ENCODE results near the gene SLC16A5. TPM values are rescaled to one million over a fixed set of nuclear protein-coding genes. Genes with fewer than 3 reads are reported as not detected.
A peak's percentile ranks its signal among the peaks of the same experiment; 100 is the strongest.
"Not testable (repeated sequence)": the region's sequence is repeated elsewhere in the genome, so short reads cannot be mapped to it uniquely, and the experiment has no call there.

Gene SLC16A5
- total RNA-seq, 1 experiment from 2014 or later: 70.2 TPM

DNA sequence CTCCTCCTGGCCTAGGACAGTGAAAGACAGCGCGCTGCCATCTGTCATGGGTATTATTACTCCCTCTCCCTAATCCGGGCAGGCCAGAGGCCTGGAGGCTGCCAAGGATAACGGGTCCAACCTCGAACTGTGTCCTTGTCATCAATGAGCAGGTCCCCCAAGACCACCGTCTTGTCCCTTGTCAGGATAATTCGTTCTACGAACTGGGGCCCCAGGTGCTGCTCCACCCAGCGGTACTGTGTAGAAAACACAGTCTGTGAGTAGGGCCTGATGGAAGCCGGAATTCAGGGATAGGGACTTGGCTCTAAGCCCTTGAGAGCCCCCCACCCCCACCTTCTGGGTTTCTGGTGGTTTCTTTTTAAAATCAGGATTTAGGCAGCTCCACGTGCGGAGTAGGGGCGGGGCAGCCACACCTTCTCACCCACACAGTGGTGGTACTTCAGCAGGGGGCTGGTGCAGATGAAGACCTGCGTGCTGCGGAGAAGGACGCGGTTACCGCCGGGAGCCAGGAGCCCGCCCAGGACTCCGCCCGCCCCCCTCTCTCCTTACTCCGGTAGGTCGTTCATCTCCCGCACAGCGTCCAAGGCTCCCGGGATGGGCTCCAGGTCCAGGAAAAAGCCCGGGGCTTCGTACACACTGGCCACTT, 43.0 kb downstream of the SLC16A5 start:
- Histone ChIP-seq H4K20me1 (ENCODE audit: insufficient read depth) (no peaks in the 10 kb centered on the region; the same call in 1 of the 2 replicates), H3K9me3 (ENCODE audit: insufficient read depth, low read depth) (no peaks in the 10 kb centered on the region), H3F3A (ENCODE audit: insufficient read depth, low read depth) (peaks cover 72% of the 10 kb centered on the region), H3K9me2 (ENCODE audit: insufficient read depth) (no peaks in the 10 kb centered on the region), H3K4me2 (peak overlapping the region; percentile 74), H3K79me2 (ENCODE audit: low read depth) (peaks cover 33% of the 10 kb centered on the region), H2AFZ (peak overlapping the region; percentile 83), H3K27me3 (ENCODE audit: insufficient read depth, low read depth) (no peaks in the 10 kb centered on the region), H3K4me3 (peak overlapping the region; percentile 95), H3K36me3 (ENCODE audit: low read depth) (no peaks in the 10 kb centered on the region), H3K27ac (peak overlapping the region; percentile 72), H3K4me1 (replicated peaks; ENCODE audit: insufficient read depth) (peaks cover 27% of the 10 kb centered on the region)
- intact Hi-C loops (cut with micrococcal nuclease; ENCODE audit: unreplicated experiment): no loop called here
- DNase-seq: peak; percentile 38 to 52
- BruUV-seq (replicated peaks): TSS peak; percentile 29
- TF ChIP-seq CTCF (conservative IDR thresholded peaks at IDR 0.05) (peak; percentile 60; the same call in 1 of the 2 replicates), EZH2 (IDR thresholded peaks at IDR 0.05; ENCODE audit: low read depth) (no peak)
- ChIA-PET CTCF (interaction anchor here (0.5 to 1.5 kb wide), 3 partner anchors 17 to 121 kb away, joined by 7 to 18 read pairs (median 8); no protein-coding TSS in a partner anchor), POLR2A (ENCODE audit: unreplicated experiment) (interaction anchor here (0.5 to 0.7 kb wide), 2 partner anchors 24 to 58 kb away, joined by 3 read pairs; no protein-coding TSS in a partner anchor)

DNA sequence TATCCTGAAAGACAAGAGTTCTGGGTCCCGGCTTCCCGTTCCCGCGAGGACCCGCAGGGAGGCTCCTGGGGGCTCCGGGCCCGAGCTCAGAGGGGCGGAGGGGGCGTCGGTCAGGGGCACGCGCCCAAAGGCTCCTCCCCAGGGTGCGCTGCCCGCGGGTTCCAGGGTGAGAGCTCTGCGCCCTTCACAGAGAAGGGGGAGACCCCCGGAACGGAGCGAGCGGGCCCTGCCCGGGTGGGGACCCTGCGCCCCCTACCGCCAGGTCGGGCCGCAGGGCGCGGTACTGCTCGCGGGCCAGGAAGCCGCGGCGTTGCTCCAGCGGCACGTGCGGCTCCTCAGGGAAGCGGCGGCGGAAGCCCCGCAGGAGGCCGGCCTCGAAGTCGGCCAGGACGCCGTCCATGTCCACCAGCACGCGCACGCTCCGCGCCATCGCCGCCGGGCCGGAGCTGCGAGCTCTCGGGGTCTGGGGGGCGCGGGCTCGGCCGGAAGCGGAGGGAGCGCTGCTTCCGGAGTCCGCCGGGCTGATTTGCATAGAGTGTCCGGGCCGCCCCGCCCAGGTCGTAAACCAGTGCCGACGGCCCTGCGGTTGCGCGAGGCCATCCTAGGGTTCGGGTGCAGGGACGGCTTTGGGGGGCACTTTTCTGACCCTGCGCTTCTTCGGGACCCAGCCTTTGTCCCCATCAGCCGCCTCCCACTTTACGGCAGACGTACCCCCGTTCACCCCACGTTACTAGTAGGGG, 43.7 kb downstream of the SLC16A5 start, which contains the start of gene NT5C:
NT5C (minus strand) TSS at position 465 of the 740 bp plus-strand sequence; CDS start at position 430, 35 bp downstream.
- peak; percentile 62 to 71 for DNase-seq
- H3K79me2 ChIP-seq (ENCODE audit: low read depth): peaks cover 29% of the 10 kb centered on the region
- H3K4me3 ChIP-seq: peak within 1 kb of the TSS; percentile 95
- BruUV-seq (replicated peaks): no TSS peak
- peaks cover 72% of the 10 kb centered on the region for H3F3A ChIP-seq (ENCODE audit: insufficient read depth, low read depth)
- H3K27ac ChIP-seq: peak within 1 kb of the TSS; percentile 72
- CTCF ChIA-PET: interaction anchor here (0.5 to 1.5 kb wide), 3 partner anchors 17 to 68 kb away, joined by 6 to 18 read pairs (median 7); no protein-coding TSS in a partner anchor
- peak within 1 kb of the TSS; percentile 83 for H2AFZ ChIP-seq
- H3K9me2 ChIP-seq (ENCODE audit: insufficient read depth): no peaks in the 10 kb centered on the region
- H4K20me1 ChIP-seq (ENCODE audit: insufficient read depth): no peaks in the 10 kb centered on the region; the same call in 1 of the 2 replicates
- peaks cover 20% of the 10 kb centered on the region for H3K4me1 ChIP-seq (replicated peaks; ENCODE audit: insufficient read depth)
- POLR2A ChIA-PET (ENCODE audit: unreplicated experiment): interaction anchor here (0.6 to 0.7 kb wide), 2 partner anchors 58 to 62 kb away, joined by 3 to 19 read pairs; no protein-coding TSS in a partner anchor
- intact Hi-C loops (cut with micrococcal nuclease; ENCODE audit: unreplicated experiment): no loop called here
- TF ChIP-seq EZH2 (IDR thresholded peaks at IDR 0.05; ENCODE audit: low read depth) (no peak), CTCF (conservative IDR thresholded peaks at IDR 0.05) (peak; percentile 65)
- no peaks in the 10 kb centered on the region for H3K27me3 ChIP-seq (ENCODE audit: insufficient read depth, low read depth)
- H3K9me3 ChIP-seq (ENCODE audit: insufficient read depth, low read depth): no peaks in the 10 kb centered on the region
- peak within 1 kb of the TSS; percentile 74 for H3K4me2 ChIP-seq
- no peaks in the 10 kb centered on the region for H3K36me3 ChIP-seq (ENCODE audit: low read depth)

DNA sequence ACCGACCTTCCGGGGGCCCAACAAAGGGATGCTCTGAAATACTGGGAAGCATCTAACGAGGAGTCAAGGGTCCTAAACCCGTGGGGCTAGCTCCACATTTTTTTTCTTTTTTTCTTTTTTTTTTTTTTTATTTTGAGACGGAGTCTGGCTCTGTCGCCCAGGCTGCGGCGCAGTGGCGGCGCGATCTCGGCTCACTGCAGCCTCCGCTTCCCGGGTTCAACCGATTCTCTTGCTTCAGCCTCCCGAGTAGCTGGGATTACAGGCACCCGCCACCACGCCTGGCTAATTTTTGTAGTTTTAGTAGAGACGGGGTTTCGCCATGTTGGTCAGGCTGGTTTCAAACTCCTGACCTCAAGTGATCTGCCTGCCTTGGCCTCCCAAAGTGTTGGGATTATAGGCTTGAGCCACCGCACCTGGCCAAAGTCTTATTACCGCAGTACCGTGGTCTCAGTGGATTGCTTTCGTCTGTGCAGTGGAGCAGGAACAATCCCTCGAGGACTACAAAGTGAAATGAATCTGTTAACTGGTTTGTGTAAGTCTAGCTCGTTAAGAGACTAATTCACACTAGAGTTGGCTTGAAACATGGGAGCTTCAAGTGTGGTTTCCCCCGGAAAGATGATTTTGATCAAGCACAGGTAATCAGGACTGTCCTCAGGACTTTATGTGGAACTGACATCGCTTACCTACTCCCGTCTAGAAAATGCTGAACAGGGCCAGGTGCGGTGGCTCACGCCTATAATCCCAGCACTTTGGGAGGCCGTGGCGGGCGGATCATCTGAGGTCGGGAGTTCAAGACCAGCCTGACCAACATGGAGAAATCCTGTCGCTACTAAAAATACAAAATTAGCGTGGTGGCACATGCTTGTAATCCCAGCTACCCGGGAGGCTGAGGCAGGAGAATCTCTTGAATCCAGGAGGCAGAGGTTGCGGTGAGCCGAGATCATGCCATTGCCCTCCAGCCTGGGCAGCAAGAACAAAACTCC, 44.6 kb downstream of the SLC16A5 start:
- TSS peak; percentile 67 for BruUV-seq (replicated peaks)
- H4K20me1 ChIP-seq (ENCODE audit: insufficient read depth); H3K27me3 ChIP-seq (ENCODE audit: insufficient read depth, low read depth); DNase-seq; H3K9me3 ChIP-seq (ENCODE audit: insufficient read depth, low read depth); H3K9me2 ChIP-seq (ENCODE audit: insufficient read depth); intact Hi-C loops (cut with micrococcal nuclease; ENCODE audit: unreplicated experiment); H3K36me3 ChIP-seq (ENCODE audit: low read depth): not testable (repeated sequence)
- peak overlapping the region; percentile 83 for H2AFZ ChIP-seq
- H3K4me2 ChIP-seq: peak overlapping the region; percentile 74
- peak overlapping the region; percentile 95 for H3K4me3 ChIP-seq
- POLR2A ChIA-PET (ENCODE audit: unreplicated experiment): interaction anchor here (0.6 kb wide), 2 partner anchors 27 to 63 kb away, joined by 5 to 19 read pairs; no protein-coding TSS in a partner anchor
- CTCF ChIA-PET: interaction anchor here (0.6 kb wide), 1 partner anchor 198 kb away, joined by 6 read pairs; no protein-coding TSS in a partner anchor
- H3F3A ChIP-seq (ENCODE audit: insufficient read depth, low read depth): peaks cover 77% of the 10 kb centered on the region
- peaks cover 20% of the 10 kb centered on the region for H3K4me1 ChIP-seq (replicated peaks; ENCODE audit: insufficient read depth)
- peaks cover 29% of the 10 kb centered on the region for H3K79me2 ChIP-seq (ENCODE audit: low read depth)
- peak overlapping the region; percentile 72 for H3K27ac ChIP-seq

All from PC-9 (cell line).